ENCODE measurements around the gene ZNF264.
"Not testable (repeated sequence)": the region's sequence is repeated elsewhere in the genome, so short reads cannot be mapped to it uniquely, and the experiment has no call there.

The ZNF264 gene

GRCh38 chr19:57191141-57192076 is at the start of gene ZNF264:
Gene ZNF264, plus strand, starts transcription at chr19:57191500. Its CDS starts 414 bp downstream, at chr19:57191914.
- peak; percentile 91 for DNase-seq

GRCh38 chr19:57141699-57142098 is 49.6 kb upstream of the ZNF264 start:
- DNase-seq = no peak

- DNase-seq = no peak
Observed at GRCh38 chr19:57152921-57153320, 38.4 kb upstream of the ZNF264 start.

GRCh38 chr19:57161985-57162539 is 29.2 kb upstream of the ZNF264 start:
- DNase-seq = no peak

GRCh38 chr19:57165846-57166245 is 25.5 kb upstream of the ZNF264 start:
- DNase-seq = no peak

GRCh38 chr19:57167385-57167784 is 23.9 kb upstream of the ZNF264 start, which contains the start of gene DUXA:
Gene DUXA, minus strand, starts transcription at chr19:57167485. Its CDS starts 42 bp downstream, at chr19:57167443.
- no peak for DNase-seq

- no peak for DNase-seq
Observed at GRCh38 chr19:57171551-57172081, 19.7 kb upstream of the ZNF264 start.

GRCh38 chr19:57190301-57190700 is 999 bp upstream of the ZNF264 start:
- DNase-seq = no peak

GRCh38 chr19:57192077-57192420 is 749 bp downstream of the ZNF264 start:
- DNase-seq = no peak

- DNase-seq = no peak
Observed at GRCh38 chr19:57192993-57193392, 1.7 kb downstream of the ZNF264 start.

- not testable (repeated sequence) for DNase-seq
Observed at GRCh38 chr19:57197874-57198273, 6.6 kb downstream of the ZNF264 start.

- no peak for DNase-seq
Observed at GRCh38 chr19:57202160-57202559, 10.9 kb downstream of the ZNF264 start.

- no peak for DNase-seq
Observed at GRCh38 chr19:57210381-57210780, 19.1 kb downstream of the ZNF264 start.

- DNase-seq = no peak
Observed at GRCh38 chr19:57212109-57212508, 20.8 kb downstream of the ZNF264 start.

GRCh38 chr19:57227502-57227901 is 36.2 kb downstream of the ZNF264 start:
- DNase-seq = no peak

GRCh38 chr19:57231686-57232085 is 40.4 kb downstream of the ZNF264 start:
- no peak for DNase-seq

- no peak for DNase-seq
Observed at GRCh38 chr19:57233207-57233606, 41.9 kb downstream of the ZNF264 start.

GRCh38 chr19:57239982-57240310 is 48.6 kb downstream of the ZNF264 start:
- DNase-seq = no peak

- DNase-seq = peak; percentile 92
Observed at GRCh38 chr19:57240311-57241090, 49.2 kb downstream of the ZNF264 start, which contains the start of gene ZNF805. Gene ZNF805, plus strand, starts transcription at chr19:57240632. Its CDS starts 260 bp downstream, at chr19:57240892.

GRCh38 chr19:57241176-57241575 is 49.9 kb downstream of the ZNF264 start:
- DNase-seq = no peak

GRCh38 chr19:57242821-57243220 is 51.5 kb downstream of the ZNF264 start:
- DNase-seq = no peak

- DNase-seq = no peak
Observed at GRCh38 chr19:57244513-57244912, 53.2 kb downstream of the ZNF264 start.

GRCh38 chr19:57245066-57245465 is 53.8 kb downstream of the ZNF264 start:
- no peak for DNase-seq

All from NCI-H226 (cell line).